DMS114 treated with DMSO at 0.1 percent for 48 hours (cell line): ENCODE results near the gene QRFPR.
A peak's percentile ranks its signal among the peaks of the same experiment; 100 is the strongest.
"Not testable (repeated sequence)": the region's sequence is repeated elsewhere in the genome, so short reads cannot be mapped to it uniquely, and the experiment has no call there.

Source experiments
- DNase-seq: peaks from one replicate; lab custom pipeline; 2025; ENCODE audit not compliant: unreplicated experiment; lab: John Stamatoyannopoulos, UW

Gene QRFPR

DNA sequence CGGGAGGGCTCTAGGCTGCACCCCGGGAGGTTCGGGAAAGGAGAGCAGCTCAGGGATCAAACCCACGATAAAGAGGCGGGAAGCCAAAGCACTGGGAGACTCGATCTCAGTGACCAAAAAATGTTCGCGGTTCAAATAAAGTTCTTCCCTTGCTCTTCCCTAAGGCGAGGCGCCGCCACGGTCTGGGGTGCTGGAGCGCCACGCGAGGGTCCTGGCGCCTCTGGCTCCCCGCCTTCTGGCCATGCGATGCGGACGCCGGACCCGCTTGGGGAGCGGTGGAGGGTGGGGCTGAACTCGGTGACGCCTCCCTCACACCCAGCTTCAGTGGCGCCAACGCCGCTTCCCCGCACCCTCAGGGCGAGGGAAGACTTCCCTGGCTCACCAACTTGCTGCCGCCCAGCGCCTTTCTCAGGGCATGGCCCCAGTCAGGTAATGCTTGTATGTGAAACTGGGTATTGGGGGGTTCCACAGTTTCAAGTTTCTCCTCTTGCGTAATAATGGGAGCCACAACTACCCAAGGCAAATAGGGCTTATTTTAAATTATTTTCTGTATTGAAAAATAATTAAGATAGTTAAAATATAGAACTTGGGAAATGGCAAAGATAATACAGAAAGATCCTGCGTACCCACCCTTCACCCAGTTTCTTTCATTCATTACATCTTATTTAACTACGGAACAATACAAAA, at the start of gene QRFPR:
Gene QRFPR (minus strand): TSS at position 243 of the 687 bp plus-strand sequence. CDS start 371 bp downstream, outside the sequence.
- DNase-seq = no peak

DNA sequence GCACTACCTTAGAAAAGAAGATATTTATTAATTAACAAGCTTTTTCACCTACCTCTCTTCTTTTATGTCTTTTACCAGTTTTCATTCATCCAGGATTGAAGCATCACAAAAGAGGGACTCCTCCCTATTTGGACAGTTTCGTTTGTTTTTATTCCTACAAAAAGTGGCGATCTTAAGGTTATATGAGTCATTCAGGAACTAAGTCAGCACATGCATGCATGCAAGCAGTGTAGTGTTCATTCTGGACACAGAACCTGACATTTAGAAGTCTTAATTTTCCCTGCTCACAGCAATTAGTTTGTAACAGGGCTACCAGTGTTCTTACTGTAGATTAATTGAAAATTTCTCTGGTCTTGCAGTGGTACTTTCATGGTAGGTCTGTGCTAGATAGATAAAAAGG, 47.9 kb upstream of the QRFPR start:
- no peak for DNase-seq

DNA sequence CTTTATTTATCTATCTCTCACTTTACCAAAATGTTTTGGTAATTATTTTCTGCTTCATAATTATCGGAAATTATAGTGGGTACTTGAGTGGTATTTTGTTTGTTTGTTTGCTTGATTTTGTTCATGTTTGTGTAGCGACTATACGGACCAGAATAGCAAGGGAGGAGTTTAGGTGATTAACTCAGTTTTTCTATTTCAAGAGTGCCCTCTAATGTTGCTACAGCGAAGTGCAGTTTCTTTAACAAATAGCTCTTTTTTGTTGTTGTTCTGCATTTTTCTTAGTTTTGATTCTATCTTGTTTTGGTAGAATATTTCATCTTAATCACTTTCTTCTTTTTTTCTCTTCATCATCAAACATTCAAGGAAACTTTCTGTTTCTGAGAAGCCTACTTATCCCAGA, 40.8 kb upstream of the QRFPR start:
- DNase-seq = no peak

DNA sequence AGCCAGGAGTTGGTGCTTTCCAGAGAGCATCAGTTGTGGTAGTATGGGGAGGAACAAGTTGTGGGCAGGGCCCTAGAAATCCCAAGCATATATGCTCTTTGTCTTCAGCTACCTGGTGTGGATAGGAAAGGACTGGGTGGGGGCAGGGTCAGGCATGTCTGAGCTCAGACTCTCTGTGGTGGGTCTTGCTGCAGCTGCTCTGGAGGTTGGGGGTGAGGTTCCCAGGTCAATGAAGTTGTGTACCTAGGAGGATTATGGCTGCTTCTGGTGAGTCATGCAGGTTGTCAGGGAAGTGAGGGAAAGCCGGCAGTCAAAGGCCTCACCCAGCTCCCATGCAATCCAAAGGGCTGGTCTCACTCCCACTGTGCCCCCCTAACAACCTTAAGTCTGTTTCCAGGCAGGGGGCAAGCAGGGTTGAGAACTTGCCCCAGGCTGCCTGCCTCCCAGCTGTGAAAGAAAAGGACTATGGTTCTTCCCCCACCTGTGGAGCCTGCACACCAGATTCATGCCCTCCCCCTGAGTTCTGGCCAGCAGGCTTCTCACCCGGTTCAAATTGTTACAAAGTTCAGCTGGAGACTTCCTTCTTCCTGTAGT, 30.4 kb upstream of the QRFPR start:
- DNase-seq = no peak

DNA sequence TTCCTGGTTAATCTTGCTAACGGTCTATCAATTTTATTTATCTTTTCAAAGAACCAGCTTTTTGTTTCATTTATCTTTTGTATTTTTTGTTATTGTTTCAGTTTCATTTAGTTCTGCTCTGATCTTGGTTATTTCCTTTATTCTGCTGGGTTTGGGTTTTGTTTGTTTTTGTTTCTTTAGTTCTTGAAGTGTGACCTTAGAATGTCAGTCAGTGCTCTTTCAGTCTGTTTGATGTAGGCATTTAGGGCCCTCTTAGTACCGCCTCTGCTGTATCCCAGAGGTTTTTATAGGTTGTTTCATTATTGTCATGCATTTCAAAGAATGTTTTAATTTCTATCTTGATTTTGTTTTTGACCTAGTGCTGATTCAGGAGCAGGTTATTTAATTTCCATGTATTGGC, 27.7 kb upstream of the QRFPR start:
- DNase-seq = not testable (repeated sequence)

DNA sequence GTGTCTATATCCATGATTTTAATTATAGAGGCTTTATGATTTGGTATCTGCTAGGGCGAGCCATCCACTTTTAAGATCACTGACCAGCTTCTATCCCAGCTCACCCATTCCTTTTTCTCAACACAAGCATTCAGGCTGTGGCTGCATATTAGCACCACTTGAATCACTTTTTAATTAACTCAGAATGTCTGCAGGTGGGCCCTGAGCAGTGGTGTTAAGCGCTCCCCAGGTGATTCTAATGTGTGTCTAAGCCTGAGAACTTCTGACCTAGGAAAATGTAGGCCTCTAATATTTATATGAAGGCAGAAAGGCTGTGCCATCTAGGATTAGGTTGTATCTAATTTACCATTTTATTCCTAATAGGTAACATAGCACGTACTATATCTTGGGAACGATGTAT, 19.8 kb upstream of the QRFPR start:
- no peak for DNase-seq

DNA sequence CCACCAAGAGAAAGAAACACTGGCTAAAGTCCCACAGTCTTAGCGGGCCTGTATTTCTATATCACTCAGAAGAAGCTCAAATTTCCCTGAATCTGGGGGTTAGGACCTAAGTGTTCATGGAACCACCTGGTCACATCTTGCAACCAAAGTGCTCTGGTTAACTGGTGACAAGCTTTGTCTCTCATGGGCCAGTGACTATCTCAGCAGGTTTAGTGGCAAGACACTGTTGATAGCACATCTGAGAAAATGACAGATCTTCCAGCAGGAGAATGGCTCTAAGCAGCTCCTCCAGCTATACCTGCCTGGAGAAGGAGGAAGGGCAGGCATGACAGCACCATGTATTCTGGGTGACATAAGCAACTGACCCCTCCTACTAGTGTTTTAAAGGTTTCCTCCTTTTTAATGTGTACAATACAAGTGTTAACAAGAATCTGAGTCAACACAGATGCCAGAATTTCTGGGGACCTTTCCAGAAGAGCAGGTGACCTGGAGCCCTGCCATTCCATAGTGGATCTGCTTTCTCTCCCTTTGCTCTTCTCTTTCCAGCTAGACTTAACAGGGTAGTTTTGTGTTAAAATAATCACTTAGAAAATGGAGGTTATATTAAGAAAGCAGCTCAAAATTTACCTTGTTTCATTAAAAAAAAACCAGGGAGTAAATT, 17.3 kb upstream of the QRFPR start:
- DNase-seq = no peak

DNA sequence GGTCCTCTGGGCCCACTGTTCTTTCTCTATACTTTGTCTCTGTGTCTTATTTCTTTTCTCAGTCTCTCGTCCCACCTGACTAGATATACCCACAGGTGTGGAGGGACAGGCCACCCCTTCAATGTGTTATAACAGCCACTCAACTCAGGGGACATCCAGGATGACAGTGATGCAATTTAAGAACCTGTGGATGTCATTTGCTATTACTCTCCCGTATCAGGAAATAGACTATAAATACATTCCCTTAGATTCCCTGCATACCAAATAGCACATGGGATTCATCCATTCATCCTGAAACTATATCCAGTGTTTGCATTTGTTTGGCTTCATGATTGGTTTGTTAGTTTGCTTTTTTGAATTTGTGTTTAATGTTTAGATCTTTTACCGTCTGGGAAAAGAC, 16.6 kb upstream of the QRFPR start:
- no peak for DNase-seq

DNA sequence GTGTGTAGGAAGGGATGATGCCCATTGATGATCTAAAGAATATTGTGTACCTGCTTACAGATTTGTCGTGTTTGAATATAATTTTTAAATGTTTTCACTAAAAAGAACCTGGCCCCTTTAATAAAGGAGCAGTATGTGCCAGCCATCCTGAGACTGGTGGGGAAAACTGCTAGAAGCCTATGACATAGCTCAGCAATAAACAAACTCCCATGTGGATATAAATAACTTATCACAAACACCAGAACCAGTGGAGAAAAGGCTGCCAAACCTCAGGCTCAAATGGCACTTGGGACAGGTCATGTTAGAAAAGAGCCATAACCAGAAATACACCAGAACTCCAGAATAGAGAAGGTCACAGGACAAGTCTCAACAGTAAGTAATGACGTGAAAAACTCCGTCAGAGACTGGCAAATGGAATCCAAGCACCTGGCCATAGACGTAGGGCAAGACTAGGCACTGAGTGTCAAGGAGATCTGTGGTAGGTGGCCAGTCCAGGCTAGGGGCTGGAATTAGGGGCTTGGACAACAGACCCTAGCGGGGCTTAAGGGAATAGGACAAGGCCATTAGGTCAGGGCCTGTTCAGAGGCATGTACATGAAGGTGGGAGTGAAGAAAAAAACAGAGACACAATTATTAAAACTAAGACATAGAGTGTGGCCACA, 11.7 kb upstream of the QRFPR start:
- DNase-seq = no peak

DNA sequence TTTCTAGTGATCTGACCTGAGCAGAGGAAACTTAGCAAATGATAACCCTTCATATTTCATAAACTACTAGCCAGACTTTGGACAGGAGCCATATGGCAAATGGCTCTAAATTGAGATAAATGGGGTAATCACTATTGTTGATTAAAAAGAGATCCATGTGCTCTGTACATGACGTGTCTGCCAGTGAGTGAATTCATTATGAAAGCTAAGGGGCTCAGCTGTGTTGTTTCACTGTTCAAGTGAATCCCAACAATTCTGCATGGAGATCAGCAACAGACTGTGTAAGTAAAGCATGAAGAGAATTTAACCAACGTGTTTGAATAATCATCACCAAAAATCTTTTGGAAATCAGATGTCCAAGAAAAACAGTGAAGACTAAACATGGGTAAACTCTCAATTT, 9.5 kb upstream of the QRFPR start:
- no peak for DNase-seq

DNA sequence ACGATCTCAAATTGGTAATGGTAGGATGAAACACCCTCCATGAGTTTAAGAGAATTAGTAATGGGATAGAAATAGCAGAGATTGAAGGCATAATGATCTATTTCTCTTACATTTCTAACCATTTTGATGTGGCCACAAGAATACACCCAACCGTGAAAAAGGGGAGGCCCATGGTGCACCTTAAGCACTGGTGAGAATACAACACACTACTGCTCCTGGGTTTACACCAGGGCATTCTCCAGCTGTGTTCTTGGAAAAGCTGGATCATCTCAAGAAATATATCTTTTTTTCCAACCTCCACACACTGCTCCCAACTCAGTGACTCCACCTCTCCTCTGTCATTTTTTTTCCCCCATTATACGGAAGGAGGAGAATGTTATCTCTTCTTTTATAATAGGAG, 1.5 kb downstream of the QRFPR start:
- no peak for DNase-seq

DNA sequence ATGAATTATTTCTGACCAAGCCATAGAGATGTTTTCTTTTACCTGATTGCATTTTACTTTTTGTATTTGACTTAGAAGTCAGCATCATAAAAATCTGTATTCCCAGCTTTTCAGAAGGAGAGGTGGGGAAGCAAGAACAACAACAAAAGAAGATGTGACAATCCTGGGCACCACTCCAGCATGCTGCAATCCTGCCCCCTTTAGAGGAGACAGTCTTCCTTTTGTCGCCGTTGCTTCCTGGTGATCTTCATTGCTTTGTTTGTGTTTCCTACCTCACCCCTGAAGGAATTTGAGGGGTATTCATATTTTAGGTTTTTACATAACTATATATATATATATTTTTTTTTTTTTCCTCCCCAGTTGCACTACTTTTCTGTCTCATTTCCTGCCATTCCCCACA, 3.7 kb downstream of the QRFPR start:
- no peak for DNase-seq

DNA sequence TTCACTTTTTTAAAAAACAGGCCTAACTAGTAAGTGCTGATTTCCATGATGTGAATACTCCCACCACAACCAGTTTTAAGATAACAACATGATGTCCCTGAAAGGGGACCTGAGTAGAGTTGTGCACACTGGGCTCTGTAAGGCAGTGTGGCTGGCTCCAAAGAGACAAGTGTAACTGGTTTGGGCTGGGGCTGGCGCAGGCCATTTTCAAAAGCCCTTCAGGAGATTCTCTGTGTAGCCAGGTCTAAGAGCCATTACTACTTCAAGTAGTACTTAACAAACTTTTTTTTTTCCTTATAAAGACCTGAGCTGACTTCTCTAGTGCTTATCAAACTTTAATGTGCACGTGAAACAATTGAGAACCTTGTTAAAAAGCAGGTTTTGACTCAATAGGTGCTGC, 4.3 kb downstream of the QRFPR start:
- DNase-seq = no peak

DNA sequence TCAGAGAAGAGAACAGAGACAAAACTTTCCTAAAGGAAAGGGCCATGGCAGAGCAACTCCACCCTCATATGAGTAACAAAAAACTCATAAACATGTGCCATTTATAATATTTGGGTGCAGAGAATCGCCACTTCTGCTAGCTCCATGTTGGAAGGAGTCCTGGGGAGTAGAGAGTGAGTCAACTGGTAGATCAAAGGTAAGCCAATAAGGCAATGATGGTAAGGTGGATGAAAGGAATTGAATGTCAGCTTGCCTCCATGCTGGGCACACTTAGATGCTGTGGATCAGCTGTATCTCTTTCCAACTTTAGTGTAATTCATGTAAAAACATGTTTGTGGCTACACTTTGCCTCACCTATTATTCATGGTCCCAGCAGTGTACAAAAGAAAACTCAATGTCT, 4.7 kb downstream of the QRFPR start:
- DNase-seq = no peak

DNA sequence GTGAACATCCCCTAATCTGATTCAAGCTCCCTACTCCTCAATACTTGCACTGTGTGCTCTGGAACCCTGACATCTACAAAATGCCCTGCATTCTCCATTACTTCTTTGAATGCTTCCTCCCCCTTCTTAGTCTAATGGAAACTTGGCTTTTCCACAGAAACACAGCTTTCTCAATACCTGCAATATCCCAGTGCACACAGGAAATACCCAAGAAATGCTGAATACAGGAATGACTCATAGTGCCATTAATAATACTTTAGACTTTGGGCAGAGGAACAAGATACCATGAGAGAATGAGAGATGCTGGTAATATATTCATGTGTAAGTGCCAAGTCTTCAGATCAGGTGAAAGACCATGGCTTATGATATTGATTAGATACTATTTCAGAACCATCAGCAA, 5.6 kb downstream of the QRFPR start:
- no peak for DNase-seq

DNA sequence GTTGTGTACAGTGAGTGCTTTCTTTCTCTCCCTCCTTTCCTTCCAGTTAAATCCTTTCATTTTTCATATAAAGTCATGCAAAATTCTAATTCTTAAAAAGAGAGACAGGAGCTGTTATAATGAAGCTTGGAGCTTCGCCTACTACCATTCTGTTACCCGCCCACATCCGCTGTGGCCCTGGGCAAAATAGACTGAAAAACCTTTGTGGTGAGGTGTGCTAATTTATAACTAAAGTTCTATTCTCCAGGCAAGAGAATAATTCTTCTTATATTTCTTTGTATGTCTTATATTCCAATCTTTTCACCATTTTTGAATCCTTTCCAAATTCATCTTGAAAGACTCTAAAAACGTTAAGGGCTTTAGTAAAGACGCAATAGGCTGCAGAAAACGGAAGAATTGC, 7.0 kb downstream of the QRFPR start:
- DNase-seq = no peak

DNA sequence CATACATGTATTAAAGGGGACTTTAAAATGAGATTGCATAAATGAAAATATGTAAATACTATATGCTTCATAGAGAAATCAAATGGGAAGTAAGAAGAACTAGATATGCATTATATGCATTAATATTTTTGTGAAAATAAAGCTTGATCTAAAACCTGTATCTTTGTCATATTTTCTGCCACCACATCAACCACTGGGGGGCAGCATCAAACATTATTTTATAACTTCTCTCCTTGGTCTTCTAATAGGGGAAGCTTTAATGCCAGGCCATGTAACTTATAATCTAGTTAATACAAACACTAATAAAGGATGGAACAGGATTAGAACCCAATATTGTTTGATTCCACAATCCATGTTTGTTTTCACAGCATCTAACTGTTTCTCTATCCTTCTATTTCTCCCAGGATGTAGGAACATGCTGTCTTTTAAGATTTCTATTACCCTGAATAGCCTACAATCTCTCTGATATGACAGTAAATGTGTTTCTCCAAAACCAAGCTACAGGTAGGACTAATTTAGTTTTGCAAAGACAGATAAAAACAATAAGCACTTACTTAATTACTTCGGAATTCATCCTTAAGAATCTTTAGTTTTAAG, 10.0 kb downstream of the QRFPR start:
- peak; percentile 3 for DNase-seq

DNA sequence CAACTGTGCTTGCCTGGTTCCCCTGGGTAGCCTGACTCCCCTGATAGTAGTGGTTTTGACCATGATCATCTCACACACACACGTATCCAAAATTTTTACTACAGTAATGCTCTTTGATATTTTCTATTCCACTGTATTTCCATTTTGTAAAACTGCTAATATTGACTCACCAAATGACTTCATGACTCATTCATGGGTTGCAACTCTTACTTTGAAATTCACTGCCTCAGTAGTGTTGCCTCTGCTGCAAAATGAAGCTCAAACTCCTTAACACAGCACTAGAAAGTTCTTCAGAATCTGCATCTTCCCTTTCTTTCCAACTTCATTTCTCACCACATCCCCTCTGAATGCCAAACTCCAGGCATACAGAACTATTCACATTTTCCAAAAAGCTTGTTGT, 20.3 kb downstream of the QRFPR start:
- DNase-seq = no peak

DNA sequence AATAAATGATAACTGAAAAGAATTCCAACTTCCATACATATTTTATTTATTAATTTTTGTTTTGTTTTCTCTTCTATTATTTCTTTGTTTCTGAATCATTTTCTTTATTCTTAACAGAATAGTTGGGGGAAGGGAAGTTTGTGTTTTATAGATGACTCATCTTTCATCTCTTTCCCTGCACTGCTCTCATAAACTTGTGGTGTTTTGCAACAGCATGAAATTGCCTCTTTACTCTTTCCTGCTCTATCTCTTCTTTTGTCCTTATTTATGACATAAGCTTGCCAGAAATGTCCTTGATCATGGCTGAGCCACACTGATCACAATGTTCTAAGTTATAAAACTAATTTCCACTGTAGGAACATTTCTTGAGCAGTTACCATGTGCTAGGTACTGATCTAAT, 22.3 kb downstream of the QRFPR start:
- DNase-seq = no peak

DNA sequence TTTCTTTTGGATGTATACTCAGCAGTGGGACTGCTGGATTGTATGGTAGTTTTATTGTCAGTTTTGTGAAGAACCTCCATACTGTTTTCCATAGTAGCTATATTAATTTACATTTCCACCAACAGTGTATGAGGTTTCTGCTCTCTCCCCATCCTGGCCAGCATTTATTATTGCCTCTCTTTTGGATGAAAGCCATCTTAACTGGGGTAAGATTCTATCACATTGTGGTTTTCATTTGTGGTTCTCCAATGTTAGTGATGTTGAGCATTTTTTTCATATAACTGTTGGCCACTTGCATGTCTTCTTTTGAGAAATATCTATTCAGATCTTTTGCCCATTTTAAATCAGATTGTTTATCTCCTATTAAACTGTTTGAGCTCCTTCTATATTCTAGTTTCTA, 27.6 kb downstream of the QRFPR start:
- DNase-seq = no peak

DNA sequence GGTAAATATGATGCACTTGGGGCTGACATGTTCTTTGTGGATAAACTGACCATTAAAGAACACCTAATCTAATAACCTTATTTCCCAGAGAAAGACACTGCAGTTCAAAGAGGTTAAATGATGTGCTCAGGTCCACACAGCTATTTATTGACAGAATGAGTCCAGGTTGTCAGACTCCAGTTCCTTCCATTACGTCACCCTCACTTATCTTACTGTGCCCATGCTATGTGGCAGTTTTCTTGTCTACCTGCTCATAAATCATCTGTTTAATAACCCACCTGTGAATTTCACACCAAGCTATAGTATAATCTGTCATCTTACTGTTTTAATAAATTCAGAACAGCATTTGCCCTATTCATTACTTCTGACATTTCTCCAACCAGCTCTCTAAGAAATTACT, 36.7 kb downstream of the QRFPR start:
- no peak for DNase-seq

DNA sequence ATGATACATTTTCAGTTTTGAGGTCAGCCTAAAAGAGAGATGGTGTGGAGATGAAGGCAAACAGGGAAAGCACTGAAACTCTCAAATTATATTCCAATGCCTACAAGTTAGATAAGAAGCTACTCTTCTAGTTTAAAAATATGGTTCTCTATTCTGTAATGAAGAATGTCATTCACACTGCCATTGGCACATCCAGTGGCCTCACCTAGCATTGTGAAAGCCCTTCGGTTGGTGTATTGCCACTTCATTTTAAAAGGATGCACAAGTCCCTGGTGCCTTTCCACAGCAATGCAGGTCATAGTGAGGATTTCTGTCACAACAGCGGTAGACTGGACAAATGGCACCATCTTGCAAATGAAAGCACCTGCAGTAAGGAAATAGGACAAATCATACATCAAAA, 40.6 kb downstream of the QRFPR start:
- DNase-seq = no peak
